G401.6 (cell line): Measurements from ENCODE around the gene GLT6D1.

ENCODE experiments used
- FAIRE-seq: peaks from 2 replicates; lab custom pipeline; 2012; peaks lifted over from hg19 to GRCh38; lab: Jason Lieb, UNC

The GLT6D1 gene

DNA sequence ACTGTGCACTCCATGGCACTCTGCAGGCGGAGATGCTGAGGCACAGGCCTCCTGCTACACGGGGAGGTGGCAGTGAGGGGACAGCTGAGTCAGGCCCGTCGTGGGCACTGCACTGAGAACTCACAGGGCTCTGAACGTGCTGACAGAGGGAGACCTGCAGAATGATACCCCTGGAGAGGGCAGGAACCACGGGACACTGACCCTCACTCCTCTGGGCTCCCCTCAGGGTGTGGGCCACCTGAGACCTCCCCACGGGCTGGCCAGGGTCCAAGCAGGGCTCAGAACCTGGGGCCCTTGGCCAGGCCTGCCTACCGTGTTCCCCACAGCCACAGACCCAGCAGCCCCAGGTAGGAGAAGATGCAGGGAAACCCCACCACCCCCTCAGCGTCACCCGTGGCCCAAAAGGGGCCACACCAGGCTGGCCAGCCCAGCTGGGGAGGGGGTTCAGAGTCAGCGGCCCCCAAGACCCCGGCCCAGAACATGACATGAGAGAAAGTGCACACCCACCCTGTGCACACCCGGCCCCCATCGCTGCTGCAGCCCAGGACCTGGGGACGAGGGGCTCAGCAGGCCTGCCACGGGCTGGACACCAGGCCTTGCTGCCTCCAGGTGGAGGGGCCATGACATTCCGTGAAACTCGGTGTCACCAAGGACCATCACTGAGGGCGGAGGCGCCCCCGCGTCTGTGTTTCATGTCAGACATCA is 30.9 kb downstream of the GLT6D1 start:
- FAIRE-seq: no peak

DNA sequence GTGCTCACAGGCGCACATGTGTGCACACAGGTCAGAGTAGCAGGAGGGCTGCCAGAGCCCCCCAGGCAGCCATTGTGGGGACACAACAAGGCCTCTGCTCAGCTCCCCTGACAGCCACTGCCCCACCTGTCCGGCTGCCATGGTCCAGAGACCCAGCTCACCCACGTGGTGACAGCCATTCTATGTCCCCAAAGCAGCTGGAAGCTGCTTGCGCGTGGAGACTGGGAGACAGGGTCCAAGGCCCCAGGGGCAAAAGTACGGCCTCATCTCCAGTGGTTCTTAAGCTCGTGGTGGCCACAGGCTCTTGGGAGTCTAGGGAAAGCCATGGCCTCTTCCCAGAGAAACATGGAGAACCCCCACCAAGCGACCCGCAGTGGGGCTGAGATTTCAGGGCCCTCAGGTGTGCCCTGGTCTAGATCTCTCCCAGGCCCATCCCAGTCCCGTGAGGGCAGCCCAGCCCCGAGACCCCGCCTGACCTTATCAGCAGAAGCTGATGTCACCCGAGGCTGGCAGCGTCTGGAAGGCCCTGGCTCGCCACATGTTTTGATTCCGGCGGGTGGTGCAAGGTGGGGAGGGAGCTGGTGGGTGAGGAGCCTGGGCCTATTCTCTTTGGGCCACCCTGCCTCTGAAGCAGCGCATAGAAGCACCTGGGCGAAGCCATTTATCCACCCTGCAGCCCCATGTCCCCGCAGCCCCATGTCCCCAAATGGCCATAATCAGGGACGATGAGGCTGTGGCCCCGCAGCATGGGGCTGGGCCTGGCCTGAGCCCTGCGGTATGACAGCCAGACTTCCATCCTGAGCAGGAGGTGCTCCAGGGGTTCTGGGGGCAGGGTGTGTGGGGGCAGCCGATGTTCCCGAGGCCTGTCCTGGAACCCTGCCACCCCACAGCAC is 31.7 kb downstream of the GLT6D1 start:
- no peak for FAIRE-seq

DNA sequence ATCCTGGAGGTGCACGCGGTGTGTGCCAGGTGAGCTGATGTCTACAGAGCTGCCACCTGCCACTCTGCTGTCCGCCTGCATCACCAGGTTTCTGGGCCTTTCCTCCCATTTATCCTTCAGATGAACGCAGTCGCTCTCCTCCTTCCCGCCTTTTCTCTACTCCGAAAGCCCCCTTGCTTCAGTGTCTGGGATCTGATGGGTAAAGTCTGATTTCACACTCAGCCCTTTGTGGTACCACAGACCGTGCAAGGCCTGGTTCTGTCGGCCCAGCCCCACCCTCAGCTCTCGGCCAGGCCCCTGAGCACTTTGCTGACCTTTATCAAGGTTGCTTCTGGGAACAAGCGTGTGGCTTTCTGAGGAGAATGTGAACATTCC is 32.5 kb downstream of the GLT6D1 start:
- FAIRE-seq: no peak

DNA sequence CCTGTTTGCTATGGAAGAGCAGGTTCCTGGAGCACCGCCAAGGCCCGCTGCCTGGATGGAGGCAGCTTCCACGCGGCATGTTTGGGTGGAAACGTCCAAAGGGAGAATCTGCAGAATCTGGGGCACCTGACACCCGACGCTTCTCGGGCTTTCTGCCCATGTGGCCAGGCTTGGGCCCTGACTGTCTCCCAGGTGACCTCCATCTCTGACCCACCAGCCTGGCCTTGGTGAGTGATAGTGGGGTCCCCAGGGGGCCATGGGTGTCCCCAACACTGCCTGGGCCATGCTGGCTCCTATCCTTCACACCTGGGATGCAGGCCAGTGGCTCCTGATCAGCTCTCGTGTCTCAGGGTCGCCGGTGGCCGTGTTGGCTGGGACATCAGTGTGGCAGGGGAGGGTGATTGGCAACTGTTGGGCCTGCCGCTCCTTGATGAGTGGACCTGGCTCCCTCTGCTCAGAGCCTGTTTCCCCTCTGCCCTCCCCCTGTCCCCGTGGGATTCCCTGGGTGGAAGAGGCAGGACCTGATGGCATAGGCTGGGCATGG is 34.0 kb downstream of the GLT6D1 start:
- FAIRE-seq: no peak

GRCh38 chr9:135604437-135605237 is 34.7 kb downstream of the GLT6D1 start:
- FAIRE-seq: no peak

DNA sequence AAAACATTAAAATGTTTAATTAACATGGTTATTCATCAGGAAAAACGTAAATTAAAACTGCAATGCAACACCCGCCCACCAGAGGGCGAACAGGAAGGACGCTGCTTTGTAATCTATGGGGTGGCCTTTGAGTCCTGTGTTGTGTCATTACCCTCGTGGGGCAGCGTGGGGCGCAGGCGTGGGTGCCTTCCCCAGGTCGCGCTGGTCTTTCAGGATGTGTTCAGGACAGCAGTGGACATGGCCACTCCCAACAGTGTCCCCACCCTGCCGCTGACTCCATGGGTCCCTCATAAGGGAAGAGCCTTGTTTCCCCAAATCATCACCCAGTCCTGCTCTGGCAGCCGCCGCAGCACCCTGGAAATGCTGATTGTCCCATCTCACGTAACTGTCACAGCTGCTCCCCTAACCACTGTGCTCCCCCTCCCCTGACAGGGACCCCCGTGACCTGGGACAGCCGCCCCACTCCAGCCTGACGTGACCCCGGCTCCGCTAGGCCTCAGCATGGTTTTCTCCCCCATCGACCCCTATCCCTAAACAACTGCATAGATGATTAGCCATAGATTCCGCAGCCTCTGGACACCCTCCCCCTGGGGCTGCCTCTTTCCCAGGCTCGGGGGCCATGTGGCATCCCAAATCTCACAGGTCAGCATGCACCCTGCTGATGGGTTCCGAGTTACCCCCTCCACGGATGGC is 36.4 kb downstream of the GLT6D1 start:
- FAIRE-seq: no peak

DNA sequence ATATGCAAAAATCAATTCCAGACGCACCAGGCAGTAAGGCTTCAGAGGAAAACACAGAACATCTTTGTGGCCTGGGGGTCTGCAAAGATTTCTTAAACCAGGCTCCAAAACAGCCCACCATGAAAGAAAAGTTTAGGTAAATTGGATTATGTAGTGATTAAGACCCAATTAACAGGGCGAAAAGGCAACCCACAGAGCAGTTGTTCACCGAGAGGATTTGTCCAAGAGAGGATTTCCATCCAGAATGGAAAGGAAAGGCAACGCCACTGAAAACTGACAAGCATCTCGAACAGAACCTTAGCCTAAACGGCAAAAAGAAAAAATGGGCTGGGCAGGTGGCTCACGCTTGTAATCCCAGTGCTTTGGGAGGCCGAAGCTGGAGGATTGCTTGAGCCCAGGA is 37.4 kb downstream of the GLT6D1 start:
- no peak for FAIRE-seq

- no peak for FAIRE-seq
Observed at GRCh38 chr9:135600296-135600817, 39.0 kb downstream of the GLT6D1 start.

DNA sequence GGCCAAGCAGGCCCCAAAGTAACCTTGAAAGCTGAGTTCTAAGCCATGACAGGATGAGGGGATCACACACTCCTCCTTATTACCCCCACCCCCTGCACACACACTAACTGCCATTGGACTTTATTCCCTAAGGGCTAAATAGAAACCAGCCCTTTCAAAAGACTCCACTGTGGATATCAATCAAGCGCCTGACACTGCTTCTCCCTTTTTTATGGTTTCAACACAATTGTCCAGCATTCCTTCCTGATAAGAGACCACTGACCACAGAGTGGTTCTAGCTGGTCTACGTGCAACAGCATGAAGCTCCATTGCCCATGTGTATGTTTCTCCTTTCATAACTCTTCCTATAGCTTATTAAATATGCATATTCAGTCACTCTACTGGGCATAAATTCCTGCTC is 43.1 kb downstream of the GLT6D1 start:
- FAIRE-seq: no peak

GRCh38 chr9:135592625-135593024 is 46.7 kb downstream of the GLT6D1 start:
- FAIRE-seq: no peak

GRCh38 chr9:135592331-135592590 is 47.1 kb downstream of the GLT6D1 start:
- FAIRE-seq: no peak

DNA sequence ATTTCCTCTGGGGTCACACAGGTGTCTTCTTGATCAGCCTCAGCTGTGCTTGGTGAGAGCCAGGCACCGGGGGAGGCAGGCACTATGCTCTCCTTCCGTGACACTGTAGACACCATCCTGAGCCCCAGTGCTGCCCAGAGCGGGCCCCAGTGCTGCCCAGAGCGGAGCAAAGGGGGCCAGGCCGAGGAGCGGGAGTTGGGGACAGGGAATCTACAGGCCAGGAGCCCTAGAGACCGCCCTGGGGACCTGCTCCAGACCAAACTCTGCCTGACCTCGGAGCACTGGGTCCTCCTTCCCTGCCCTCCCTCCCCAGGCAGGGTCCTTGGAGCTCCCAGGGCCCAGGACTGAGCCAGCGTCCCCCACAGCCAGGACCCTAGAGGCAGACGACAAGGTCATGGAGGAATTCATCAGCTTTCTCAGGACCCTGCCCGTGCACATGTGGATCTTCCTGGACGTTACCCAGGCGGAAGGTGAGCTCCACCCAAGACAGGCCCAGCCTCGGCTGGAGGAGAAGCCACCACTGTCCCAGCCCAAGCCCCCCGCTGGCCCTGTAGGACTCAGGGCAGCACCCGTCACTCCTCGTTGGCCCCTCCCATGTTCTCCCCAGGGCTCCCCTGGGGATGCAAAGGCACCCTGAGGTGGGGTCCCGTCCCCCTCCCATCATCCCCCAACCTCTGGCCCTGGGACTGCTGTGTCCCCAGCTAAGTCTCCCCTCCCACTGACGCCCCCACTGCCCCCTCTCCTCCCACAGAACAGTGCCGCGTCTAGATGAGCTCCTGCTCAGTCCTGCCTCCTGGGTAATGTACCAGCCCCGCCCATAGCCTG is 47.6 kb downstream of the GLT6D1 start:
- FAIRE-seq: no peak

- FAIRE-seq: no peak
Observed at GRCh38 chr9:135590486-135591079, 48.8 kb downstream of the GLT6D1 start.

DNA sequence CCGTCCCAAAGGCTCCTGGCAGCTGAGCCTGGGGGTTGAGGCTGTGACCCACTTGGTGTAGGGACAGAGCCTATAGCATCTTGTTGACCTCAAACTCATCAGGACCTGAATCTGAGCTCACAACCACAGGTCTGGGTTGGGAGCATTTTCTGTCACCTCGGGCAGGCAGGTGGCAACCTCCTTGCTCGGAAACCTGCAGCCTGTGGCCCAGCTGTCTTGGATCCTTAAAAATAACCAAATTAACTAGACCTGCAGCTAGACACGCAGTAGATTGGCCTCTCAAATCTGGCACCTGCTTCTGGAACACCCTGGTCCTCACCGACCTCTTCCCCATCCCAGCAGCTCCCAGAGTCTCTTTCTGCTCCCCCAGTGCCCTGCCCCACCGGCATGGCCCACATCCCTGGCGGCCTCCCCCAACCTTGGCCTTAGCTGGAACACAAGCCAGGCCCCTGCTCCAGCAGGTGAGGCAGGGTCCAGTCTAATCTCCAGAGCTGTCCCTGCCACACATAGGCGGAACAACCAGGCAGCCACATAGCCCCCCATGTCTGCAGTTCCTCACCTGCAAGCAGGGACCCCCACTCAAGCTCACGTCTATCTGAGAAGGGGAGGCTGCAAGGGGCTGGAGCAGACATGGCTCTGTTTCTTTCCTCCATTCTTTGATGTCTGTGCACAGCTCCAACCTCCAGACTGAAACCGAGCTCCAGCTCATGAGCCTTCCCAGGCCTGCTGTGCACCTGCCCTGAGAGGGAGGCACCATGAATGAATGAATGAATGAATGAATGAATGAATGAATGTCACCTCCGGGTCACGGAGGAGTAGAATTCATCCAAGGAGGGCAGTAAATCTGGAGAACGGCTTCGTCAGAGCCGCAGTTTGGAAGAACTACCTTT is 49.5 kb downstream of the GLT6D1 start:
- no peak for FAIRE-seq

DNA sequence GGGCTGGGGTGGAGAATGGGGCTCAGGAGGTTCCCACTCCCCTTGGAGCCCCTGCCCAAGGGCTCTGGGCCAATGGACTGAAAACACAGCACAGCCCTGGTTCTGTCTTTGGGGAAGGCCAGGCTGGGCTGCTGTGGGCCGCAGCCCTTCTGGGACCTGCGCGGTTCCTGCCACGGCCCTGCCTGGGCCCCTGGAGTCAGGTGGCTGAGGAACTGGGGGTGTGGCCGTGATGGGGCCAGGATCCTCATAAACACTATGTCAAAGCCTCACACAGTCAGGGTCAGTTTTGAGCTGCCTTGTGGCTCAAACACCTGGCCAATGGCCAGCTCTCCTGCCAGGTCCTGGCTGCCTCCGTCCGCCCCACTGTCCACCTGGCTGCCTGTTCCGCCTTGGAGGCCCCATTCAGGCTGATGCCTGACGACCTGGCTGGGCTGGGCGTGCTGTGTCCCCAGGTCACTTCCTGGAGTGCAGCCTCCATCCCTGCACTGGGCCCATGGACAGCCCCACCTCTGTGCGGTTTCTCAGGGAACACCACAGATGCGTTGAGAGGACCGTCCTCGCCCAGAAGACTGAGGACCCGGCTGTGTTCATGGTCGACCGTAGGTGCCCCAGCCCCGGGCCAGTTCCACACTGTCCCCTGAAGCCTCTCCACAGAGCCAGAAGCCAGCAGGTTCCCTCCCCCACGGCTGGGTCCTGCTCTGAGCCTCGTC is 50.3 kb downstream of the GLT6D1 start:
- no peak for FAIRE-seq

DNA sequence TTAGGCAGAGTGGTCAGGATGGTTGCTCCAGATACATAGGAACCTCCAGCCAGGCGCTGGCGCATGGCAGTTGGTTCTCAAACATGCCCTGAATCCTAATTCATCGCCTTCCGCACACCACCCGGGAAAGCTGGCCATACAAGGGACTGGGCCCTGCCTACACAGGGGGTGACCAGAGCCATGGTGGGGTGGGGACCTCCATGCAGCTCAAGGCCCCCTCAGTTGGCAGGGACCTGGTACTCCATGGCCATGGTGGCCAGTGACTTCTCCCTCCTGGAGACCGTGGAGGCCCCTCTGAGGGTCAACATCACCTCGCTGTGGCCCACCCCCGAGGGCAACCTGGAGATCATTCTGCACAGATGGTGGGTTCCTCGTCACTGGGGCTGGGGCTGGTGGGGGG is 51.0 kb downstream of the GLT6D1 start:
- FAIRE-seq: no peak

DNA sequence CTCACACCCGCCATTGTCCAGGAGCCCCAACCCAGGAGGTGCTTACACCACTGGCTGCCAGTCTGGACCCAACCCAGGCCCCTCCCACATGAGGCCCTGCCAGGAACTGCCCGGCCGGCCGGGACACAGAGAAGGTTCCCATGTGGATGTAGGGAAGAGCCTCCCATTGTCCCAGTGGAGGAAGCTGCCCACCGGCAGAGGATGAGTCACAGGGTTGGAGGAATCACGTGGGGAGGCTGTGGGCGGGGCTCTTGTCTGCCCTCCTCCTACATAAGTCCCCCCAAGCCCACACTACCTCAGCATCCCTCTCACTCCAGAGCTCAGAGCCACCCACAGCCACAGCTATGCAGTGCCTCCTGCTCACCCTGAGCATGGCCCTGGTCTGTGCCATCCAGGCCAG is 51.7 kb downstream of the GLT6D1 start:
- FAIRE-seq: no peak

GRCh38 chr9:135586601-135587109 is 52.7 kb downstream of the GLT6D1 start:
- FAIRE-seq: no peak

DNA sequence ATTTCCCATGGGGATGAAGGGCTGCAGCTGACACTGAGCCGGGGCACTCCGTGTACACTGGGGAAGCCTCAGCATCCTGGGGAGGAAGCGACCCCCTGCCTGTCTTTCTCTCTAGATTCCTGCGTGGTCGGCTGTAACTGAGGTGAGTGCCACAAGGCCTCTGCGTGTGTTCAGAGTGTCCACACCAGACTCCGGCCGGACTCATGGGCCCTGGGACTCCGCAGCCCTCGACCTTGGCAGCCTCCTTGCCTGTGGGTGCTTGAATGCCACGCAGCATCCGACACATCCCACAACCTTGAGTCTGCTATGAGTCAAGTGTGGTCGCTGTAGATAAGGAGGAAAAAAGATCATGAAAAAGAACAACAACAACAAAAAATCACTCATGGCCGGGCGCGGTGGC is 54.4 kb downstream of the GLT6D1 start:
- no peak for FAIRE-seq
